ENCODE results near the gene TECRL.

DNA sequence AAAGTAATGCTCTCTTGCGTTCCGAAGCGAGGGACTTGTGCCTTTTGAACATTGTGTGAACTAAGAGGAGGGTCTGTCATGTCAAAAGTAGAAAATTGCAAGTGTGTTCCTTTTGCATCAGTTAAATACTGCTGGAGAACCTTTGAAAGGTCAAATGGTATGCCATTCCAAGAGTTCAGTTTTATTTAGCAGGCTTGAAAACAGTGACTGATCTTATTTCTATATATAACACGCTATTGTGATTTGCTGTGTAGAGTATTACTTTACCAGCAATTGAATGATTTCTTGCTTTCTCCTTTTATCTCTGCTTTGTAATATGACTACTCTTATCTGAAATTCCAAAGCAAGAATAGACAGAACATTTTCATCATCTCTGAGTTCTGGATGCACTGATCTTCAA, at the start of gene TECRL:
- TF ChIP-seq, protein P1, sequence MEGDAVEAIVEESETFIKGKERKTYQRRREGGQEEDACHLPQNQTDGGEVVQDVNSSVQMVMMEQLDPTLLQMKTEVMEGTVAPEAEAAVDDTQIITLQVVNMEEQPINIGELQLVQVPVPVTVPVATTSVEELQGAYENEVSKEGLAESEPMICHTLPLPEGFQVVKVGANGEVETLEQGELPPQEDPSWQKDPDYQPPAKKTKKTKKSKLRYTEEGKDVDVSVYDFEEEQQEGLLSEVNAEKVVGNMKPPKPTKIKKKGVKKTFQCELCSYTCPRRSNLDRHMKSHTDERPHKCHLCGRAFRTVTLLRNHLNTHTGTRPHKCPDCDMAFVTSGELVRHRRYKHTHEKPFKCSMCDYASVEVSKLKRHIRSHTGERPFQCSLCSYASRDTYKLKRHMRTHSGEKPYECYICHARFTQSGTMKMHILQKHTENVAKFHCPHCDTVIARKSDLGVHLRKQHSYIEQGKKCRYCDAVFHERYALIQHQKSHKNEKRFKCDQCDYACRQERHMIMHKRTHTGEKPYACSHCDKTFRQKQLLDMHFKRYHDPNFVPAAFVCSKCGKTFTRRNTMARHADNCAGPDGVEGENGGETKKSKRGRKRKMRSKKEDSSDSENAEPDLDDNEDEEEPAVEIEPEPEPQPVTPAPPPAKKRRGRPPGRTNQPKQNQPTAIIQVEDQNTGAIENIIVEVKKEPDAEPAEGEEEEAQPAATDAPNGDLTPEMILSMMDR (conservative IDR thresholded peaks at IDR 0.05; ENCODE audit: low read depth, low read length): no peak
- no peak for TF ChIP-seq EZH2 (IDR thresholded peaks at IDR 0.05; ENCODE audit: borderline replicate concordance, low read depth, low read length, poor library complexity, severe bottlenecking)

Data from A673 (cell line).